T-helper 17 cell (primary cell): ENCODE results near the gene AHSA1. TPM values are rescaled to one million over a fixed set of nuclear protein-coding genes. Genes with fewer than 3 reads are reported as not detected.

Experiments
- ATAC-seq: fragments of 150-1000 bp; cut with Tn5 transposase; 2 replicates; pipeline ENCODE4 v1.10.0; 2021; ENCODE audit warnings: mild to moderate bottlenecking, moderate library complexity
- DNase-seq, 3 donors: peaks; one replicate each; pipeline versions ENCODE4 v3.0.0 to v3.0.0-alpha.2; 2020 to 2021
- H3K9me3 ChIP-seq: one replicate; pipeline ENCODE4 v1.7.0; 2013; ENCODE audit warnings: low read length, mild to moderate bottlenecking; ENCODE audit not compliant: control insufficient read depth, poor library complexity, severe bottlenecking
- H3K27ac Mint-ChIP-seq: one replicate; pipeline ENCODE4 v1.8.0; 2022; ENCODE audit warnings: mild to moderate bottlenecking, moderate library complexity, mixed read lengths
- H3K27me3 Mint-ChIP-seq: one replicate; pipeline ENCODE4 v1.8.0; 2022; ENCODE audit warnings: mixed read lengths
- H3K36me3 Mint-ChIP-seq: one replicate; pipeline ENCODE4 v1.8.0; 2022; ENCODE audit warnings: low read depth, mixed read lengths
- H3K4me1 Mint-ChIP-seq: one replicate; pipeline ENCODE4 v1.8.0; 2022; ENCODE audit warnings: mild to moderate bottlenecking, mixed read lengths
- H3K4me3 Mint-ChIP-seq: one replicate; pipeline ENCODE4 v1.8.0; 2022; ENCODE audit warnings: mild to moderate bottlenecking, moderate library complexity, mixed read lengths
- total RNA-seq, 4 donors: library from RNA in 2 of 4; stranded (reverse) in 2 of 4; gene quantifications; one replicate each; pipeline ENCODE4 v1.2.3 and lab custom pipeline; 2022 to 2026

The AHSA1 gene
- total RNA-seq, 2 donors from 2014 or later, result 58.8 to 71.0 TPM

DNA sequence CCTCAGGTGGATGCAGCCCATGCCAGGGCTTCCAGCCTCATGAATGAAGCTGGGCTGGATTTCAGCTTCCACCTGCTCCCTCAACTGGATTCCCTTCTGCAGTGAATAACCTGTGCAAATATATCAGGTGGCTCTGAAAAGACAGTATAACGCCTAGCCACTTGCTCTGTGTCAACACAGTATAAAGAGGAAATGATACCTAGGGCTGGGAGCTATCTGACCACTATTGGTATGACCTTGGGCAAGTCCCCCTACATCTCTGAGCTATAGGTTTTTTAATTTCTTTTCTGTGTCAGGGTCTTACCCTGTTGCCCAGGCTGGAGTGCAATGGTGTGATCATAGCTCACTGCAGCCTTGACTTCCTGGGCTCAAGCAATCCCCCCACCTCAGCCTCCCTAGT is 20.9 kb downstream of the AHSA1 start:
- no peak overlapping the region for H3K27ac Mint-ChIP-seq
- DNase-seq (no peak), ATAC-seq (no peak)
- peaks cover 13% of the 10 kb centered on the region for H3K27me3 Mint-ChIP-seq
- no peaks in the 10 kb centered on the region for H3K36me3 Mint-ChIP-seq
- no peaks in the 10 kb centered on the region for H3K9me3 ChIP-seq
- no peak overlapping the region for H3K4me3 Mint-ChIP-seq
- no peaks in the 10 kb centered on the region for H3K4me1 Mint-ChIP-seq

- ATAC-seq, result no peak
- Mint-ChIP-seq H3K27me3 (no peaks in the 10 kb centered on the region), H3K36me3 (no peaks in the 10 kb centered on the region), H3K27ac (no peak overlapping the region), H3K4me3 (no peak overlapping the region), H3K4me1 (no peaks in the 10 kb centered on the region)
- DNase-seq, result no peak
- H3K9me3 ChIP-seq, result no peaks in the 10 kb centered on the region
These were observed 24.5 kb downstream of the AHSA1 start for GRCh38 chr14:77482422-77482821.

GRCh38 chr14:77485256-77485655 is 27.4 kb downstream of the AHSA1 start:
- Mint-ChIP-seq H3K36me3 (no peaks in the 10 kb centered on the region), H3K27ac (no peak overlapping the region), H3K27me3 (no peaks in the 10 kb centered on the region), H3K4me3 (no peak overlapping the region), H3K4me1 (peaks cover 4% of the 10 kb centered on the region)
- DNase-seq, result no peak
- no peaks in the 10 kb centered on the region for H3K9me3 ChIP-seq
- ATAC-seq, result no peak

- no peaks in the 10 kb centered on the region for H3K27me3 Mint-ChIP-seq
- H3K4me3 Mint-ChIP-seq, result no peak overlapping the region
- ATAC-seq, result no peak
- peaks cover 4% of the 10 kb centered on the region for H3K4me1 Mint-ChIP-seq
- no peaks in the 10 kb centered on the region for H3K9me3 ChIP-seq
- no peak for DNase-seq
- H3K27ac Mint-ChIP-seq, result no peak overlapping the region
- H3K36me3 Mint-ChIP-seq, result no peaks in the 10 kb centered on the region
These were observed 28.2 kb downstream of the AHSA1 start for GRCh38 chr14:77485901-77486678.

- DNase-seq (no peak), ATAC-seq (no peak)
- H3K27me3 Mint-ChIP-seq, result no peaks in the 10 kb centered on the region
- H3K9me3 ChIP-seq, result no peaks in the 10 kb centered on the region
- no peaks in the 10 kb centered on the region for H3K36me3 Mint-ChIP-seq
- peaks cover 4% of the 10 kb centered on the region for H3K4me1 Mint-ChIP-seq
- H3K27ac Mint-ChIP-seq, result no peak overlapping the region
- no peak overlapping the region for H3K4me3 Mint-ChIP-seq
These were observed 30.7 kb downstream of the AHSA1 start for GRCh38 chr14:77488558-77488957.

- ATAC-seq (no peak), DNase-seq (no peak)
- no peaks in the 10 kb centered on the region for H3K9me3 ChIP-seq
- Mint-ChIP-seq H3K27ac (no peak overlapping the region), H3K4me1 (peaks cover 4% of the 10 kb centered on the region), H3K36me3 (no peaks in the 10 kb centered on the region), H3K4me3 (no peak overlapping the region), H3K27me3 (no peaks in the 10 kb centered on the region)
These were observed 31.1 kb downstream of the AHSA1 start for GRCh38 chr14:77489041-77489440.

GRCh38 chr14:77490347-77490986 is 32.6 kb downstream of the AHSA1 start:
- Mint-ChIP-seq H3K4me3 (no peak overlapping the region), H3K27me3 (peaks cover 6% of the 10 kb centered on the region), H3K4me1 (peaks cover 4% of the 10 kb centered on the region), H3K27ac (no peak overlapping the region), H3K36me3 (no peaks in the 10 kb centered on the region)
- ATAC-seq (no peak), DNase-seq (no peak)
- no peaks in the 10 kb centered on the region for H3K9me3 ChIP-seq

DNA sequence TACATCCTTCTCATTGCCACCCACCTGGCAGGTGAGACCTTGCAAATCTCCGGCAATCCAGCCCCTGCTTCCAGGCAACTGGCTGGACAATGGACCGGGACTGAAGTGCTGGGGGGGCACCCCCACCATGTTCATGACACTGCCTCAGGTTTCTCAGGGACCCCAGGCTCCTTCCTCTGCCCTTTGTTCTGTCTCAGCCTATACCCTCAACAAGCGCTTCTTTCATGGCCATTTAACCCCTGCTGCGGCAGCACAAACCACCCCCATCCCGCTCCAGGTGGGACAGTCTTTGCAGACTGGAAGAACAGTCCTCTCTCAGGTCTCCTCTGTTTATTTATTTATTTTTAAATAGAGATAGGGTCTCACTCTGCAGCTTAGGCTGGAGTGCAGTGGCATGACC is 33.2 kb downstream of the AHSA1 start:
- H3K9me3 ChIP-seq, result no peaks in the 10 kb centered on the region
- Mint-ChIP-seq H3K4me3 (no peak overlapping the region), H3K36me3 (no peaks in the 10 kb centered on the region), H3K27me3 (peaks cover 12% of the 10 kb centered on the region), H3K4me1 (peaks cover 4% of the 10 kb centered on the region), H3K27ac (no peak overlapping the region)
- DNase-seq (no peak), ATAC-seq (no peak)

GRCh38 chr14:77495334-77495733 is 37.4 kb downstream of the AHSA1 start:
- Mint-ChIP-seq H3K36me3 (no peaks in the 10 kb centered on the region), H3K27me3 (peaks cover 39% of the 10 kb centered on the region), H3K27ac (no peak overlapping the region), H3K4me1 (peaks cover 9% of the 10 kb centered on the region), H3K4me3 (no peak overlapping the region)
- H3K9me3 ChIP-seq, result no peaks in the 10 kb centered on the region
- no peak for ATAC-seq
- no peak for DNase-seq

- H3K9me3 ChIP-seq, result no peaks in the 10 kb centered on the region
- Mint-ChIP-seq H3K27me3 (peaks cover 42% of the 10 kb centered on the region), H3K27ac (no peak within 1 kb of the TSS), H3K4me3 (peak within 1 kb of the TSS; percentile 83), H3K4me1 (peaks cover 9% of the 10 kb centered on the region), H3K36me3 (no peaks in the 10 kb centered on the region)
- DNase-seq (no peak), ATAC-seq (peak; percentile 86)
These were observed 40.5 kb downstream of the AHSA1 start, which contains the start of gene ISM2 for GRCh38 chr14:77498120-77498979. TSS of gene ISM2 (minus strand) at chr14:77498816. CDS start at chr14:77498793, 23 bp downstream.

GRCh38 chr14:77498984-77499527 is 41.2 kb downstream of the AHSA1 start:
- peak; percentile 27 for ATAC-seq
- no peak for DNase-seq

DNA sequence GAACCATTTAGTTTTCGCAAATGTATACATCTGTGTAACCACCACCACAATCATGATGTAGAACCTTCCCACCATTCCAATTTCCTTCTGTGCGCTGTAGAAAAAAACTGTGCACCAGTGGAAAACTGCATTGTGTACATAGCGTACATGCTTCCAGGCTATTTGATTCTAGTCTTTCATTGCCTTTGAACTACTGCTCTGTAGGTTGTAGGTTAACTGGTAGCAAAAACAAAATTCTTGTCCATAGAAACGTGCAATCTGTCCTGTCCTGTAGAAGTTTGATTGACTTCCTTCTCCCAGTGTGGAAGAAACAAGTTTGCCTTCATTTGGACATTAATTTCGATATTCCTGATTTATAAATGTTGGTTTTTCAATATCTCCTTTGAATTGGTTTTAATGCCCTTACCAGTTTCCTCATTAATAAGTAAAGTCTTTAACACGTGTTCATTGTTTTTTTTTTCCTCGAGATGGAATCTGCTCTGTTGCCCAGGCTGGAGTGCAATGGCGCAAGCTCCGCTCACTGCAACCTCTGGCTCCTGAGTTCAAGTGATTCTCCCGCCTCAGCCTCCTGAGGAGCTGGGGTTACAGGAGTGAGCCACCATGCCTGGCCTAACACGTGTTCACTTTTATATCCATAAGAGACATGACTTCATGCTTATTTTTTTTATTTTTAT is 44.4 kb downstream of the AHSA1 start:
- Mint-ChIP-seq H3K36me3 (no peaks in the 10 kb centered on the region), H3K4me3 (no peak overlapping the region), H3K27ac (no peak overlapping the region), H3K4me1 (peaks cover 9% of the 10 kb centered on the region), H3K27me3 (peaks cover 25% of the 10 kb centered on the region)
- H3K9me3 ChIP-seq, result no peaks in the 10 kb centered on the region
- no peak for ATAC-seq
- no peak for DNase-seq

More at GRCh38 chr14:77498984-77499527, 41.2 kb downstream of the AHSA1 start:
- peaks cover 9% of the 10 kb centered on the region for H3K4me1 Mint-ChIP-seq
- no peak overlapping the region for H3K27ac Mint-ChIP-seq
- H3K9me3 ChIP-seq, result no peaks in the 10 kb centered on the region
- H3K27me3 Mint-ChIP-seq, result peaks cover 42% of the 10 kb centered on the region
- H3K4me3 Mint-ChIP-seq, result peak overlapping the region; percentile 66
- no peaks in the 10 kb centered on the region for H3K36me3 Mint-ChIP-seq
